Measurements from ENCODE around the gene HNRNPLL.

- no peak for TF ChIP-seq POLR2AphosphoS5 (IDR thresholded peaks at IDR 0.05; ENCODE audit: low read depth, low read length)
- no peak for TF ChIP-seq POLR2A (IDR thresholded peaks at IDR 0.05; ENCODE audit: borderline replicate concordance, extremely low read depth, insufficient read depth, insufficient read length)
- no peak for TF ChIP-seq CTCF (IDR thresholded peaks at IDR 0.05 in 2 of 3, conservative IDR thresholded peaks at IDR 0.05 in 1 of 3; ENCODE audit: borderline replicate concordance in 1 of 3, insufficient read depth in 1 of 3, low read depth in 2 of 3, low read length in 2 of 3)
- no peak for TF ChIP-seq JUND (IDR thresholded peaks at IDR 0.05)
- no peak for TF ChIP-seq ATF3 (IDR thresholded peaks at IDR 0.05)
- no peak for TF ChIP-seq TCF7L2 (IDR thresholded peaks at IDR 0.05; ENCODE audit: borderline replicate concordance, extremely low read depth, insufficient read depth, insufficient read length)
- TF ChIP-seq SIN3A (IDR thresholded peaks at IDR 0.05; ENCODE audit: low read depth), result no peak
- TF ChIP-seq EGR1 (IDR thresholded peaks at IDR 0.05; ENCODE audit: low read depth), result no peak
- TF ChIP-seq EZH2 (IDR thresholded peaks at IDR 0.05), result no peak
- no peak for TF ChIP-seq MAX (IDR thresholded peaks at IDR 0.05)
- TF ChIP-seq EZH2phosphoT487 (IDR thresholded peaks at IDR 0.05; ENCODE audit: borderline replicate concordance), result no peak
- no peak for TF ChIP-seq CEBPB (IDR thresholded peaks at IDR 0.05; ENCODE audit: low read depth)
Observed at GRCh38 chr2:38516122-38516521, 86.6 kb downstream of the HNRNPLL start.
